Fibroblast of skin of left quadriceps (primary cell): ENCODE results near the gene AKAP6.
A peak's percentile ranks its signal among the peaks of the same experiment; 100 is the strongest.
"Not testable (repeated sequence)": the region's sequence is repeated elsewhere in the genome, so short reads cannot be mapped to it uniquely, and the experiment has no call there.

Source experiments
- DNase-seq, 2 experiments: peaks; one replicate each; pipeline ENCODE4 v3.0.0-alpha.2; 2013; ENCODE audit warnings: low read depth in 2 of 2

The AKAP6 gene

GRCh38 chr14:32449648-32450047 is 120.5 kb downstream of the AKAP6 start:
- no peak for DNase-seq

GRCh38 chr14:32450919-32451675 is 122.0 kb downstream of the AKAP6 start:
- no peak for DNase-seq

DNA sequence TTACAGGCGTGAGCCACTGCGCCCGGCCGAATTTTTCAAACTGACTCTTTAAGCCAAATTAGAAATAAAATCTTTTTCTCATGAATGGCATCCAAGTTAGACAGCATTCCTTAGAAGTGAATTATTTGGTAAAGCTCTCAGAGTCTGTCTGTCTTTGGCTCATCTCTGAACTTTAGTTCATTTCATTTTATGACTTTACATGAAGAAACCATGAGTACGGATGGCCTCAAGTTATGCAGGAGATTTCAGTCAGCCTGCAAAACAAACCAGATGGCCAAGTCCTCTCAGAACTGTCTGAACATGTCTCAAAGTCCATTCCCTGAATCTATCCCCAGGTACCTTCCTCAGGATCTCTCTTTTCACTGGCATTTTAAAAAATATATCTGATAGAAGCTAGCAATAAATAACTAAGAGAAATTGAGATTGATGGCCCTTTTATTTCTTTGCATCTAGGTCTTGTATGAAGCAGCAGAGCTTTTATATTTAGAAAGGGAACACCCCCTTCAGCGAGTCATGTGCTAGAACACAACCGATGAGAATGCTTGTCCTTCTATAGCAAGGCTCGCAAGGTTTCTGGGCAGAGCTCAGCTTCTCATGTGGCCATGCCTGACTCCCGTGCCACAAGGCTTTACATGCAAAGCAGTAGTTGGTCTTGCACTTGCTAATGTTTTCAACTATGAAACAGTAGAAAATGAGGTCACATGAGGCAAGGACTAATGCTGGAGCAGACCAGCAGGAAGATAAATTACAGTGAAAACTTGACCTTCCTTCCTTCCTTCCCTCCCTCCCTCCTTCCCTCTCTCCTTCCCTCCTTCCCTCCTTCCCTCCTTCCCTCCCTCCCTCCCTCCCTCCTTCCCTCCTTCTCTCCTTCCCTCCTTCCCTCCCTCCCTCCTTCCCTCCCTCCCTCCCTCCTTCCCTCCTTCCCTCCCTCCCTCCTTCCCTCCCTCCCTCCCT is 125.0 kb downstream of the AKAP6 start:
- no peak for DNase-seq

- DNase-seq, result no peak
Measured at GRCh38 chr14:32457213-32457920, 128.3 kb downstream of the AKAP6 start.

GRCh38 chr14:32458720-32459119 is 129.6 kb downstream of the AKAP6 start:
- no peak for DNase-seq

- DNase-seq, result no peak
Measured at GRCh38 chr14:32460267-32460666, 131.2 kb downstream of the AKAP6 start.

DNA sequence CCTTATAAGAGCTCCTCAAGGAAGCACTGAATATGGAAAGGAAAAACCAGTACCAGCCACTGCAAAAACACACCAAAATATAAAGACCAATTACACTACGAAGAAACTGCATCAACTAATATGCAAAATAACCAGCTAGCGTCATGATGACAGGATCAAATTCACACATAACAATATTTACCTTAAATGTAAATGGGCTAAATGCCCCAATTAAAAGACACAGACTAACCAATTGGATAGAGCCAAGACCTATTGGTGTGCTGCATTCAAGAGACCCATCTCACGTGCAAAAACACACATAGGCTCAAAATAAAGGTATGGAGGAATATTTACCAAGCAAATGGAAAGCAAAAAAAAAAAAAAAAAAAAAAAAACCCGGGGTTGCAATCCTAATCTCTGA is 133.5 kb downstream of the AKAP6 start:
- DNase-seq, result not testable (repeated sequence)

DNA sequence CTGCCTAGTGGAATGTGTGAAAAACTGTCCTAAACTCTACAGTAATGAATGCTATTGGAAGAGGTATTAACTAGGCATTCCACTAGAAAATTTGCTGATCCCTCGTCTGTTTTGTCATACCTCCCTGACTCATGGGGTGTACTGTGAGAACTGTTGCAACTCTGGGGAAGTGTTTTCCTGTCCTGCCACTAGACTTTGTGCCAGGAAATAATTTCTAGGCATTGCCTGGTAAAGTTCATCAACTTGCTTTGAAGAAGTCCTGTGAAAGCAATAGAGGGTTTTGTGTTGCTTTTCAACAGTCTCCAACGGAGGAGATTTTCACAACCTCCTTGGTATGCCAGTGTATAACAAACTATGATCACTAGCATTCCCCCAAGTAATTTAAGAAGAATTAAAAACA is 139.9 kb downstream of the AKAP6 start:
- DNase-seq, result no peak

- DNase-seq, result no peak
Measured at GRCh38 chr14:32469388-32470160, 140.5 kb downstream of the AKAP6 start.

DNA sequence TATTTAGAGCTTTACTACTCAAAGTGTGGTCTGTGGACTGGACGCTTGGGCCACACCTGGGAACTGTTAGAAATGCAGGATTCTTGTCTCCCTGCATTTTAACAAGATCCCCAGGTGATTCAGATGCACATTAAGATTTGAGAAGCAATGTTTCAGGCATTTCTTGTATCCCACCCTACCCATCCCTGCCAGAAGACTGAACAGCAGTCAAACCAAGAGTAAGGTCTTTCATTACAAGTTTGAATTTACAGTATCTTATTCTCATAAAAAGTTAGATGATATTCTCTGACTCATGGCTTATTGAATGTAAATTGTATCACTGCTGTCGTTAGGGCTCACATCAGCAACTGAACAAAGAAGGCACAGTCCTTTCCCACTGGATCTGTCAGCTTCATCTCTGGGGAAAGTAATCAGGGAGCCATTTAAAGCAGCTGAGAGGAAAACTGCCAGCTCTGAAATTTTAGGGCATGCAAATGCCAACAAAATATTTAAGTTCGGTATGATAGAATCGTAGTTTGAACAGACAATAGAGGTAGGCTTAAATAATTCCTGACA is 141.1 kb downstream of the AKAP6 start:
- no peak for DNase-seq

DNA sequence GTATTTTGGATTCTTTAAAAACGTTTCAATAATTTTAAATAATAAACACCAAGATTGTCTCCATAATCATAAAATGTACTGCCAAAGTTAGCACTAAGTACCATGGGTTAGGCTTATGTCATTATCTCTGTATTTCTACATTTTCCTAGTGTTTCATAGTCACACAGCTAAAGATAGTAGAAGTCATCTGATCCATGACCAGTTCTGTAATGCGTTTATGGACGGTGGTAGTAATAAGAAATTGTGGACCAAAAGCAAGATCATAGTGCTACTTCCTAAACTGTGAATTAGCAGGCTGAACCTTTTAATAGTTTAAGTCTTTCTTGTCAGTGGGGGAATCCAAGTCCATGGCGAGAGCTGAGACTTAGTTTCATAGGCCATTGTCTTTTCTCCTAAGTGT is 142.1 kb downstream of the AKAP6 start:
- DNase-seq, result no peak

GRCh38 chr14:32472076-32472475 is 143.0 kb downstream of the AKAP6 start:
- no peak for DNase-seq

- peak; percentile 83 to 84 for DNase-seq
Measured at GRCh38 chr14:32472512-32473463, 143.7 kb downstream of the AKAP6 start.

DNA sequence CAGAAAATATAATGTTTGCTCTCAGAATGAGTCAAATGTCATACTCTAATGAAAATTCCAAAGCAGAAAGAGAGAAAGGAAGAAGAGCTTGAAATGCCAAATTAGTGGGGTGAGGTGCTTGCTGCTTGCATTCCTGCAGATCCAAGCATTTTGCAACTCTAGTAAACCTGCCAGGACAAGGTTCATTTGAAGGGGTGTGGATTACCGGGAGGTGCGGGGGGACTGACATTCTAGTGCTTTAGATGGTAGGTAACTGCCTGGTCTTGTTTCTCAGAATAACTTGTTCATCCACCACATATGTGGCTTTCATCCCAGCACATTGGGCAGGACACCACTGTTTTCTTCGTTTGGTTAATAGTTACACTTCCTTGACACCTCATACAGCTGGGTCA is 144.4 kb downstream of the AKAP6 start:
- DNase-seq, result no peak

GRCh38 chr14:32474478-32475195 is 145.5 kb downstream of the AKAP6 start:
- no peak for DNase-seq

- no peak for DNase-seq
Measured at GRCh38 chr14:32476532-32476931, 147.4 kb downstream of the AKAP6 start.

DNA sequence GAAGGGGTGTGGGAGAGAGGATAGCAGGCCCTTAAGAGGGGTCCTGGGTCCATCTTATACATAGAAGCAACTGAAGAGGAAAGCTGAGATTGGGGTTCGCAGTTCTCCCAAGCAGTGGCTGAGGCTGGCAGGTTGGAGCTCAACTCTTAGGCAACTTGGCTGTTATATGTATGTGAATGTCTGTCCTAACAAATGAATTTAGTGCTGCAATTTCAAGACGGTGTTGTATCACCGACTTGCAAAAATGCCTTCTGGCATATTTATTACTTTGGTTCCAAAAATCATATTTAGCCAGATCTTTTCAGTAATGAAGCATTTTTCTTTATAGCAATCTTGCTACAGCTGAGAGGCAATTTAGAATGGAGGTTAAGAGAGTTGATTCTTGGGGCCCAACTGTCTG is 148.3 kb downstream of the AKAP6 start:
- DNase-seq, result no peak

- peak; percentile 73 to 74 for DNase-seq
Measured at GRCh38 chr14:32478050-32478449, 149.0 kb downstream of the AKAP6 start.

DNA sequence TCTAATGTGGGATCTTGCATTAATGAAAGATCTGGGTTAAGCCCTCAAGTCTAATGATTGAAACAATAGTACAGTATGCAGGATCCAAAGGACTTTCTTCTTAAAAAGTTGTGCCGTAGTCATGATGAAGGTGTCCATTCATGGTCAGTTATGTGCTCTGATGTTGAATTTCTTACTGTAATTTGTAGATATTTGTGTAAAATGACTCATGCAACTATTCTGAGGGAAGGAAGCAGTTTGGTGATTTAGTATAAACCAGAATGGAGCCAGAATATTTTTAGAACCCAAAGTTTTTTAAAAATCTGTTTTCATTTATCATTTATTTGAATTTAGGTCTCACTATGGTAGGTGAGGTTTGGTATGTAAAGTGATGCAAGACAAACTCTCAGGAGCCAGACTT is 151.2 kb downstream of the AKAP6 start:
- no peak for DNase-seq
